ENCODE measurements around the gene MYO5A.

MYO5A gene

DNA sequence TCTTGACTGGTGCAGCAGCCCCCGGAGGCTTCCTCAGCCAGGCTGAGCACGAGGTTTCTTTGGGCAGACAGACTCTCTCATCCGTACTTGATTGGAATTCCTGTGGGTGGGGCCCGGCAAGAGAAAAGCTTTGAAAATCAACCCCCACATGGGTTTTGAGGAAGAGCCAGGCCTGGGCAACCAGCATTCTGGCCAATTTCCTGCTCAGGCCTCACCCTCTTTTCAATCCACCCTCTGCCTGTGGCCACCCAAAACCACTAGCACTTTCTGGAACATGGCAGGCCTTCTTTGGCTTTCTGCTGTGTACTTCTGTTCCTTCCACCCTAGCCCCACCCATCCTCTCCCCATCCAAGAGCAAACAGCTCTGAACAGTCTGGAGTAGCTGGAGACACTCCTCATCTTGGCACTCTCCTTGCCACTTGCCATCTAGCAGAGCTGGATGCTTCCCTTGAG is 239.0 kb downstream of the MYO5A start:
- peak overlapping the region; percentile 97 for H3K27ac ChIP-seq
- TF ChIP-seq, protein P1, sequence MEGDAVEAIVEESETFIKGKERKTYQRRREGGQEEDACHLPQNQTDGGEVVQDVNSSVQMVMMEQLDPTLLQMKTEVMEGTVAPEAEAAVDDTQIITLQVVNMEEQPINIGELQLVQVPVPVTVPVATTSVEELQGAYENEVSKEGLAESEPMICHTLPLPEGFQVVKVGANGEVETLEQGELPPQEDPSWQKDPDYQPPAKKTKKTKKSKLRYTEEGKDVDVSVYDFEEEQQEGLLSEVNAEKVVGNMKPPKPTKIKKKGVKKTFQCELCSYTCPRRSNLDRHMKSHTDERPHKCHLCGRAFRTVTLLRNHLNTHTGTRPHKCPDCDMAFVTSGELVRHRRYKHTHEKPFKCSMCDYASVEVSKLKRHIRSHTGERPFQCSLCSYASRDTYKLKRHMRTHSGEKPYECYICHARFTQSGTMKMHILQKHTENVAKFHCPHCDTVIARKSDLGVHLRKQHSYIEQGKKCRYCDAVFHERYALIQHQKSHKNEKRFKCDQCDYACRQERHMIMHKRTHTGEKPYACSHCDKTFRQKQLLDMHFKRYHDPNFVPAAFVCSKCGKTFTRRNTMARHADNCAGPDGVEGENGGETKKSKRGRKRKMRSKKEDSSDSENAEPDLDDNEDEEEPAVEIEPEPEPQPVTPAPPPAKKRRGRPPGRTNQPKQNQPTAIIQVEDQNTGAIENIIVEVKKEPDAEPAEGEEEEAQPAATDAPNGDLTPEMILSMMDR (IDR thresholded peaks at IDR 0.05) = no peak
- no peak for TF ChIP-seq ZFX (IDR thresholded peaks at IDR 0.05; ENCODE audit: borderline replicate concordance)

DNA sequence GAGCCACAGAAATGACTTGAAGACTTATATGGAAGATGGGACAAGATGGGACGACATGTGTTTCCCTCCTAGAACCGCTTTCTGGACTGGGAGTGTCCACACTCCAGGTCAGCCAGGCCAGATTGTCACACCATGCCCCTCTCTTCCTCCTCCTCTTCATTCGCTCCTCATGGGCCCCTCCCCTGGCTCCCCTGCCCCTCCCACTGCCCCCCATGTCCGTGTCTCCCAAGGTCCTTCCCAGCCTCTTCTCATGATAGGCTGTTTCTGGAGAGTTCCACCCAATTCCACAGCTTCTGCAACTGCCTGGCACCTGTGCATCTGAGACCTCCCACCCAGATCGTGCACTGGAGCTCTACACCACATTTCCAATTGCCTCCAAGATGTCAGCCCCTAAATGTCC is 239.7 kb downstream of the MYO5A start:
- TF ChIP-seq, protein P1 (IDR thresholded peaks at IDR 0.05) = no peak
- no peak for TF ChIP-seq ZFX (IDR thresholded peaks at IDR 0.05; ENCODE audit: borderline replicate concordance)
- H3K27ac ChIP-seq = peak overlapping the region; percentile 97

DNA sequence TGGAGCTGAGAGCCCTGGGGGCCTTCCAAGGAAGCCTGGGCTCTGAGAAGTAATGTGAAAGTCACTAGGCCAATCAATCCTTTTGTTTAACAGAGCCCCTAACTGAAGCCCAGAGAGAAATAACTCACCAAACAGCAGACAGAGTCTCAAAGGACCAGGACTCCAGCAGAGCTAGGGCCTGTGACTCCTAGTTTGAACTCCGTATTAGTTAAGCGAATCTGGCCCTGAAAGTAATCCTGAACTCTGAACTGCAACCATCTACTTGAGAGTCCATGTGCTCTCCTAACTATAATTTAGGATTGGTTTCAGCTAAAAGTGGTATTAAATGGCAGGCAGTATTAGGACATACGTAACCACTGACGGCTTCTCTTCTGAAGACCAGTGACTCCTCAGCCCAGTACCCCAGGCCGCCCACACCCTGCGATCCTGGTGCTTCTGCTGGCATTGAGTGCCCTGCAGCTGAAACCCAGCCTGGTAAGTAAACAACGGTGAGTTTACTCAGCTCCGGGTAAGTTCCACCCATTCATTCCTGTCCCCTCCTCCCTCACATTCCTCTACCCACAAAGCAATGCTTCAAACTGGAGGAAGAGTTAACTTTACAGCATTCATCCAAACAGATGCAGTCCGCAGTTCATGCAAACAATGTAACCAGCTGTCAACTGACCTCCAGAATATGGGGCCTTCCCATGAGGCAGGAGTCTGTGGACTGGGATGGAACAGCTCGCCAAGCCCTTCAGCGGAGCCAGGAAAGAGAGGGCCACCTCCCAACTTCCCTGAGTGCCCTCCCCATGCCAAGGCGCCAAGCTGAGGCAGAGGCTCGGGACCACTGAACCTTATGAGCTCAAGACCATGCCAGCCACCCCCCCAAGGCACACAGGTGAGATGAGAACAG is 240.4 kb downstream of the MYO5A start:
- H3K27ac ChIP-seq = peak overlapping the region; percentile 97
- no peak for TF ChIP-seq ZFX (IDR thresholded peaks at IDR 0.05; ENCODE audit: borderline replicate concordance)
- TF ChIP-seq, protein P1 (IDR thresholded peaks at IDR 0.05) = no peak

DNA sequence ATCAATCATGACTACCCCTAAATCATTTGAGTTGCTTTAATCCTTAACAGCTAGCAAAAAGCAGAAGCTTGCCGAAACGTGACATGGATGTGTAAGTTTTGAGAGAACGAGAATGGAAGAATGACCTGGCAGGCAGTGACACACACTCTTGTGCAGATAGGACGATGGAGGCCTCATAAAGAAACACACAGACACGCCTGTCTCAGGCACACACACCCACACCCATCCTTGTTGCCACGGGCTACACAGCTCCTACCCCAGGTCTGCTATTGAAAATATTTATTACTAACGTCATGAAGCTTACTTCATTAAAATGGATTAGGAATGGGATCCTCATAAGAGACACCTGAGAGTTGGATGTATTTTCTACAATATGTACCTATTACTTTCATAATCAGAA is 241.6 kb downstream of the MYO5A start:
- peak overlapping the region; percentile 97 for H3K27ac ChIP-seq

DNA sequence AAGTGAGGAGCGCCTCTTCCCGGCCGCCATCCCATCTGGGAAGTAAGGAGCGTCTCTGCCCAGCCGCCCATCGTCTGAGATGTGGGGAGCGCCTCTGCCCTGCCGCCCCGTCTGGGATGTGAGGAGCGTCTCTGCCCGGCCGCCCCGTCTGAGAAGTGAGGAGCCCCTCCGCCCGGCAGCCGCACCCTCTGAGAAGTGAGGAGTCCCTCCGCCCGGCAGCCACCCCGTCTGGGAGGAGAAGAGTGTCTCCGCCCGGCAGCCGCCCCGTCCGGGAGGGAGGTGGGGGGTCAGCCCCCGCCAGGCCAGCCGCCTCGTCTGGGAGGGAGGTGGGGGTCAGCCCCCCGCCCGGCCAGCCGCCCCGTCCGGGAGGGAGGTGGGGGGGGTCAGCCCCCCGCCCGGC is 242.7 kb downstream of the MYO5A start:
- peak overlapping the region; percentile 97 for H3K27ac ChIP-seq

More for the DNA sequence above, 241.6 kb downstream of the MYO5A start:
- no peak for TF ChIP-seq ZFX (IDR thresholded peaks at IDR 0.05; ENCODE audit: borderline replicate concordance)
- TF ChIP-seq, protein P1 (IDR thresholded peaks at IDR 0.05) = no peak

DNA sequence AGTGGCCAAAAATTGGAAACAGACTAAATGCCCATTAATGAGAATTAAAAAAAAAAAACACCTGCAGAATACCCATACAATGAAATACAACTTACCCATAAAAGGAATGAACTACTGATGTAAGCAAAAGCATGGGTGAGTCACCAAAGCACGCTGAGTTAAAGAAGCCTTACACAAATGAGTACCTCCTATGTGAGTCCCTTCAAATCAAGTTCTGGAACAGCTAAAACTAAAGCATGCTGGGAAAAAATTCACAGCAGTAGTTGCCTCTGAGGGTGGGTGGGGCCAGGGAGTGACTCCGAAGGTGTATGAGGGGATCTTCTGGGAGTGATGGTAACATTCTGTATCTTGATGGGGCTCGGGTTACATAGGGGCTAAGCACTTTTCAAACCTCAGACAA is 244.5 kb downstream of the MYO5A start:
- TF ChIP-seq ZFX (IDR thresholded peaks at IDR 0.05; ENCODE audit: borderline replicate concordance) = no peak
- TF ChIP-seq, protein P1 (IDR thresholded peaks at IDR 0.05) = no peak
- no peak overlapping the region for H3K27ac ChIP-seq

DNA sequence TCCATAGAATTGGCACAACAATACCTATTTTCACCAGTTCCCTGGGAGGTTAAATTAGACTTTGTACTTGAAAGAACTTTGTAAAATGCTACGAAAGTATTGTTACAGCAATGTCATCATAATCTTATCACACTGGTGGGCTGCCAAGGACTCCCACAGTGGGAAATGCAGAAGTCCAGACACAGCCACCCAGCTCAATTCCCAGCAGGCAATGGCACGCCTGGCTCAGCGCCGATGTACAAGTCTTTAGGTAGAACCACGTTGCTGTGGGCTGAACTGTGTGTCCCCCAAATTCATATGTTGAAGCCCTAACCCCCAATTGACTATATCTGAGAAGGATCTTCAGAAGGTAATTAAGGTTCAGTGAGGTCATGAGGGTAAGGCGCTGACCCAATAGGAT is 245.4 kb downstream of the MYO5A start:
- H3K27ac ChIP-seq = no peak overlapping the region
- TF ChIP-seq ZFX (IDR thresholded peaks at IDR 0.05; ENCODE audit: borderline replicate concordance) = no peak
- TF ChIP-seq, protein P1 (IDR thresholded peaks at IDR 0.05) = no peak
